ENCODE results near the gene DET1.

The DET1 gene

GRCh38 chr15:88463870-88464532 lies 82.5 kb downstream of the DET1 start:
- no peak for DNase-seq

Measured in NCI-H1694 treated with DMSO at 0.1 percent for 48 hours (cell line).